Tibial artery (tissue), 4 donors: Measurements from ENCODE around the gene PTPRN2.
"Not testable (repeated sequence)": the region's sequence is repeated elsewhere in the genome, so short reads cannot be mapped to it uniquely, and the experiment has no call there.

ENCODE experiments used
- DNase-seq, 2 donors: peaks; one replicate each; pipeline ENCODE4 v3.0.0-alpha.2; 2019
- H3K27ac ChIP-seq, 2 donors: fragments of 200-600 bp; sonication (generic) in 1 of 2; 1 replicate in 1 of 2; 2 replicates in 1 of 2; pipeline ENCODE4 v1.5.1; 2018 to 2019; ENCODE audit warnings: mild to moderate bottlenecking in 1 of 2
- H3K27me3 ChIP-seq, 2 donors: fragments of 200-600 bp; sonication (generic) in 1 of 2; one replicate each; pipeline versions ENCODE4 v1.5.1 to v1.6.0; 2016 to 2019
- H3K36me3 ChIP-seq, 3 donors: fragments of 200-600 bp; sonication (generic) in 2 of 3; one replicate each; pipeline ENCODE4 v1.5.1; 2016 to 2019; ENCODE audit warnings: mild to moderate bottlenecking in 2 of 3
- H3K4me1 ChIP-seq, 4 donors: fragments of 200-600 bp; sonication (generic) in 2 of 4; 1 replicate in 3 of 4; 2 replicates in 1 of 4; pipeline ENCODE4 v1.5.1; 2016 to 2019
- H3K4me3 ChIP-seq, 2 donors: fragments of 200-600 bp; sonication (generic) in 1 of 2; 1 replicate in 1 of 2; 2 replicates in 1 of 2; pipeline ENCODE4 v1.5.1; 2018 to 2019; ENCODE audit warnings: mild to moderate bottlenecking in 2 of 2
- H3K9me3 ChIP-seq, 3 donors: fragments of 200-600 bp; sonication (generic) in 1 of 3; one replicate each; pipeline ENCODE4 v1.5.1; 2016 to 2019
- CTCF ChIP-seq, 2 experiments: fragments of 200-600 bp in 1 of 2; fragments of 450-650 bp in 1 of 2; IDR thresholded peaks; one replicate each; pipeline ENCODE4 v1.5.1; 2017 to 2019; ENCODE audit warnings: antibody characterized with exemption in 2 of 2, mild to moderate bottlenecking in 1 of 2, moderate library complexity in 1 of 2
- intact Hi-C: fragments of 100-400 bp; cut with DNase I; formaldehyde crosslinking; loops from one replicate; pipeline ENCODE4 v1.15.0; 2023; ENCODE audit warnings: low total_unique reads

PTPRN2 gene

GRCh38 chr7:157849341-157849596, 738.4 kb downstream of the PTPRN2 start:
- Histone ChIP-seq H3K27me3 (peaks cover 0 to 8% of the 10 kb centered on the region in 2 donors), H3K4me3 (no peak overlapping the region), H3K27ac (no peak overlapping the region), H3K36me3 (no peaks in the 10 kb centered on the region), H3K9me3 (peaks cover 0 to 14% (median 0%) of the 10 kb centered on the region in 3 donors), H3K4me1 (no peaks in the 10 kb centered on the region)
- no peak for DNase-seq
- TF ChIP-seq CTCF (IDR thresholded peaks at IDR 0.05) = no peak
- intact Hi-C loops = no loop called here

GRCh38 chr7:157848508-157849340, 738.9 kb downstream of the PTPRN2 start:
- no peak for TF ChIP-seq CTCF (IDR thresholded peaks at IDR 0.05)
- intact Hi-C loops = no loop called here
- Histone ChIP-seq H3K4me1 (no peaks in the 10 kb centered on the region), H3K27me3 (peaks cover 0 to 11% of the 10 kb centered on the region in 2 donors), H3K9me3 (peaks cover 0 to 14% (median 0%) of the 10 kb centered on the region in 3 donors), H3K4me3 (no peak overlapping the region), H3K27ac (no peak overlapping the region), H3K36me3 (no peaks in the 10 kb centered on the region)
- DNase-seq = no peak

- DNase-seq, intact Hi-C loops, H3K36me3 ChIP-seq, H3K4me3 ChIP-seq, H3K27ac ChIP-seq, H3K4me1 ChIP-seq: not testable (repeated sequence)
- Histone ChIP-seq H3K27me3 (peaks cover 0 to 19% of the 10 kb centered on the region in 2 donors), H3K9me3 (peaks cover 0 to 14% (median 0%) of the 10 kb centered on the region in 3 donors)
Measured at GRCh38 chr7:157847756-157848487, 739.7 kb downstream of the PTPRN2 start.

DNA sequence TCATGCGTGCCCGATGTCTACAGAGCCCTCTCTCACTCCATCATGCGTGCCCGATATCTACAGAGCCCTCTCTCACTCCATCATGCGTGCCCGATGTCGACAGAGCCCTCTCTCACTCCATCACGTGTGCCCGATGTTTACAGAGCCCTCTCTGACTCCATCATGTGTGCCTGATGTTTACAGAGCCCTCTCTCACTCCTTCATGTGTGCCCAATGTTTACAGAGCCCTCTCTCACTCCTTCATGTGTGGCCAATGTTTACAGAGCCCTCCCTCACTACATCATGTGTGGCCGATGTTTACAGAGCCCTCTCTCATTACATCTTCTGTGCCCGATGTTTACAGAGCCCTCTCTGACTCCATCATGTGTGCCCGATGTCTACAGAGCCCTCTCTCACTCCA, 740.9 kb downstream of the PTPRN2 start:
- H3K27ac ChIP-seq, intact Hi-C loops, H3K4me3 ChIP-seq, H3K4me1 ChIP-seq, H3K36me3 ChIP-seq, DNase-seq: not testable (repeated sequence)
- Histone ChIP-seq H3K27me3 (peaks cover 0 to 22% of the 10 kb centered on the region in 2 donors), H3K9me3 (peaks cover 0 to 14% (median 0%) of the 10 kb centered on the region in 3 donors)

GRCh38 chr7:157846271-157846670, 741.4 kb downstream of the PTPRN2 start:
- Histone ChIP-seq H3K9me3 (peaks cover 0 to 14% (median 0%) of the 10 kb centered on the region in 3 donors), H3K27me3 (peaks cover 0 to 27% of the 10 kb centered on the region in 2 donors)
- intact Hi-C loops = no loop called here

DNA sequence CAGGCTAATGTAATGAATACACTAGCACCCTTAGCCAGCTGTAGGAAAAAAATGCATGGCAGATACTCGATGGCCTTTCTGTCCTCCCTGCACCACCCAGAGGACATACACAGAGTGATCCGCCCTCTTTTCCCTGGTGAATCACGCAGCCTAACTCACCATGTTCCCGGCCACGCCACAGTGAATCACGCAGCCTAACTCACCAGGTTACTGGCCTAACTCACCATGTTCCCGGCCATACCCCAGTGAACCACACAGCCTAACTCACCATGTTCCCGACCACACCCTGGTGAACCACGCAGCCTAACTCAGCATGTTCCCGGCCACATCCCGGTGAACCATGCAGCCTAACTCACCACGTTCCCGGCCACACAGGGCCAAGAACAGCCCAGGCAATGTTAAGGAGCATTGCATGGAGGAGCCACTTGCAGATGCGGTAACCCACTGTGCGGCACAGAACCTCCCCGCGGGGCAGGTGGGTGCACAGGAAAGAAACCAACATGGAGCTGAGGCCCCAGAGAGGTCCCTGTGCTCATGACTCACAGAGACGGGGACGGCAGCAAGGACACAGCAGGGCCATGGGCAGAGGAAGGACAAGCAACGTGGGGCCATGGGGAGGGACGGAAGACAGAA, 742.3 kb downstream of the PTPRN2 start:
- H3K27ac ChIP-seq = no peak overlapping the region
- no peak for TF ChIP-seq CTCF (IDR thresholded peaks at IDR 0.05)
- H3K9me3 ChIP-seq = peaks cover 0 to 14% (median 0%) of the 10 kb centered on the region in 3 donors
- no peak for DNase-seq
- H3K27me3 ChIP-seq = peaks cover 0 to 27% of the 10 kb centered on the region in 2 donors
- intact Hi-C loops = no loop called here
- H3K4me3 ChIP-seq = no peak overlapping the region
- H3K36me3 ChIP-seq = no peaks in the 10 kb centered on the region
- no peaks in the 10 kb centered on the region for H3K4me1 ChIP-seq

More at GRCh38 chr7:157846271-157846670, 741.4 kb downstream of the PTPRN2 start:
- no peak for DNase-seq
- H3K4me1 ChIP-seq = no peaks in the 10 kb centered on the region
- H3K36me3 ChIP-seq = no peaks in the 10 kb centered on the region
- TF ChIP-seq CTCF (IDR thresholded peaks at IDR 0.05) = no peak
- H3K27ac ChIP-seq = no peak overlapping the region
- H3K4me3 ChIP-seq = no peak overlapping the region
